NB4 (cell line): ENCODE results near the gene DNAJB1.

Experiments
- DNase-seq: peaks from one replicate; pipeline ENCODE4 v3.0.0; 2010; ENCODE audit warnings: low read depth
- H3K4me3 ChIP-seq: one replicate; pipeline ENCODE4 v1.5.1; 2011; ENCODE audit warnings: mild to moderate bottlenecking, low read depth, low read length, moderate library complexity
- MYC ChIP-seq: IDR thresholded peaks from 2 replicates; pipeline ENCODE4 v1.6.1; 2011; ENCODE audit warnings: low read depth, low read length
- POLR2A ChIP-seq: IDR thresholded peaks from 2 replicates; pipeline ENCODE4 v1.6.1; 2011; ENCODE audit warnings: mild to moderate bottlenecking; ENCODE audit not compliant: insufficient read length; ENCODE audit errors: extremely low read depth
- TF ChIP-seq, protein P1 (sequence below): IDR thresholded peaks from one replicate; pipeline ENCODE4 v1.5.1; 2012; ENCODE audit warnings: low read depth, low read length
- TF ChIP-seq, protein P2 (sequence below): IDR thresholded peaks from 2 replicates; pipeline ENCODE4 v1.6.1; 2011; ENCODE audit warnings: low read depth, low read length

The DNAJB1 gene

GRCh38 chr19:14559916-14560775 is 41.9 kb upstream of the DNAJB1 start:
- TF ChIP-seq, protein P1, sequence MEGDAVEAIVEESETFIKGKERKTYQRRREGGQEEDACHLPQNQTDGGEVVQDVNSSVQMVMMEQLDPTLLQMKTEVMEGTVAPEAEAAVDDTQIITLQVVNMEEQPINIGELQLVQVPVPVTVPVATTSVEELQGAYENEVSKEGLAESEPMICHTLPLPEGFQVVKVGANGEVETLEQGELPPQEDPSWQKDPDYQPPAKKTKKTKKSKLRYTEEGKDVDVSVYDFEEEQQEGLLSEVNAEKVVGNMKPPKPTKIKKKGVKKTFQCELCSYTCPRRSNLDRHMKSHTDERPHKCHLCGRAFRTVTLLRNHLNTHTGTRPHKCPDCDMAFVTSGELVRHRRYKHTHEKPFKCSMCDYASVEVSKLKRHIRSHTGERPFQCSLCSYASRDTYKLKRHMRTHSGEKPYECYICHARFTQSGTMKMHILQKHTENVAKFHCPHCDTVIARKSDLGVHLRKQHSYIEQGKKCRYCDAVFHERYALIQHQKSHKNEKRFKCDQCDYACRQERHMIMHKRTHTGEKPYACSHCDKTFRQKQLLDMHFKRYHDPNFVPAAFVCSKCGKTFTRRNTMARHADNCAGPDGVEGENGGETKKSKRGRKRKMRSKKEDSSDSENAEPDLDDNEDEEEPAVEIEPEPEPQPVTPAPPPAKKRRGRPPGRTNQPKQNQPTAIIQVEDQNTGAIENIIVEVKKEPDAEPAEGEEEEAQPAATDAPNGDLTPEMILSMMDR = no peak
- no peak for TF ChIP-seq MYC
- TF ChIP-seq POLR2A = no peak
- TF ChIP-seq, protein P2, sequence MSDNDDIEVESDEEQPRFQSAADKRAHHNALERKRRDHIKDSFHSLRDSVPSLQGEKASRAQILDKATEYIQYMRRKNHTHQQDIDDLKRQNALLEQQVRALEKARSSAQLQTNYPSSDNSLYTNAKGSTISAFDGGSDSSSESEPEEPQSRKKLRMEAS = no peak
- peak; percentile 47 for DNase-seq

GRCh38 chr19:14558370-14559066 is 40.3 kb upstream of the DNAJB1 start:
- TF ChIP-seq, protein P2 = no peak
- TF ChIP-seq, protein P1 = no peak
- TF ChIP-seq MYC (no peak), POLR2A (no peak)
- DNase-seq = no peak
- no peak overlapping the region for H3K4me3 ChIP-seq

More at GRCh38 chr19:14559916-14560775, 41.9 kb upstream of the DNAJB1 start:
- no peak overlapping the region for H3K4me3 ChIP-seq

GRCh38 chr19:14556662-14557188 is 38.5 kb upstream of the DNAJB1 start:
- peak; percentile 85 for DNase-seq
- H3K4me3 ChIP-seq = no peak overlapping the region
- TF ChIP-seq MYC = no peak
- no peak for TF ChIP-seq POLR2A
- TF ChIP-seq, protein P2 = no peak
- TF ChIP-seq, protein P1 = peak; percentile 83

DNA sequence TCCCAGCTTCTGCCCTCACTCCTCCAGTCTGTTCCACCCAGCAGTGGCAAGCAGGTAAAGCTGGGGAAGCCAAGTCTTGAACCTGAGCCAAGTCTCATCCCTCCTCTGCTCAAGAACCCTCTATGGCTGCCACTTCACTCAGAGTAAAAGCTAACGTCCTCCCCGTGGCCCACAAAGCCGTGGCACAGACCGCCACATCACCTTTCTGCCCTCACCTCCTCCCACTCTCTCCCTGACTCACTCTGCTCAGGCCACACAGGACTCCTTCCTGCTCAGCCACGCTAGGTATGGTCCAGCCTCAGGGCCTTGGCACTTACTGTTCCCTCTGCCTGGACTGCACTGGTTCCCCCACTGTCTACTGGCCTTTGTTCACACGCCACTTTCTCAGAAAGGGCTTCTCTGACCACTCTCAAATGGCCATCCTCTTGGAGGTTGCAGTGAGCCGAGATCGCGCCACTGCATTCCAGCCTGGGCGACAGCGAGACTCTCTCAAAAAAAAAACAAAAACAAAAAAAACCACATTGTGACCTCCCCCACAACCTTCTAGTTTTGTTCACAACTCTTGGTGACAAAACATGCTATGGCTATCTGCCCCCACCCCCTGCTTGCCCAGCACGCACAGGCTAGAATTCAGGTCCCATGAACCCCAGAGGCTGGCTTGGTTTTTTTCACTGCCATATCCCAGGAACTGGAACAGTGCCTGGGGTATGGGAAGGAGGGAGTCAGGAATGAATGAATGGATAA is 37.9 kb upstream of the DNAJB1 start:
- TF ChIP-seq, protein P2 = no peak
- TF ChIP-seq POLR2A = no peak
- no peak for TF ChIP-seq MYC
- TF ChIP-seq, protein P1 = no peak
- H3K4me3 ChIP-seq = no peak overlapping the region
- DNase-seq = no peak

- TF ChIP-seq POLR2A (no peak), MYC (no peak)
- TF ChIP-seq, protein P2 = no peak
- TF ChIP-seq, protein P1 = no peak
- DNase-seq = no peak
- H3K4me3 ChIP-seq = no peak overlapping the region
Measured at GRCh38 chr19:14554382-14554812, 36.2 kb upstream of the DNAJB1 start.
